Panc1 (cell line): ENCODE data around the gene CDCA7L. TPM values are rescaled to one million over a fixed set of nuclear protein-coding genes. Genes with fewer than 3 reads are reported as not detected.

Experiments
- ATAC-seq: fragments of 200-7000 bp; cut with Tn5 transposase; 2 replicates; pipeline ENCODE4 v1.9.1; 2020; ENCODE audit warnings: mild to moderate bottlenecking, moderate library complexity
- BruUV-seq: library from RNA; stranded (reverse); fragments of 400-500 nt; replicated peaks from 2 replicates; lab custom pipeline; 2021; lab: Mats Ljungman, UMichigan
- CTCF ChIA-PET: fragments of 300-600 bp; sonication (Branson Sonifier 250); formaldehyde crosslinking; loops from one replicate; lab custom pipeline; 2022; ENCODE audit warnings: antibody characterized with exemption; lab: Charles Lee
- POLR2A ChIA-PET: fragments of 300-600 bp; sonication (Branson Sonifier 250); formaldehyde crosslinking; loops from one replicate; lab custom pipeline; 2022; ENCODE audit warnings: antibody characterized with exemption; lab: Charles Lee
- DNase-seq: peaks from one replicate; pipeline ENCODE4 v3.0.0-alpha.2; 2010; ENCODE audit warnings: low read depth, low spot score
- H3K27ac ChIP-seq: 2 replicates; pipeline ENCODE4 v1.5.1; 2011; ENCODE audit warnings: mild to moderate bottlenecking, low read length, inconsistent platforms
- H3K27me3 ChIP-seq: fragments of 200-500 bp; sonication (Bioruptor generic); 2 replicates; pipeline ENCODE4 v1.6.0; 2014; ENCODE audit warnings: low read length, inconsistent platforms; ENCODE audit not compliant: control insufficient read depth, insufficient read depth
- H3K36me3 ChIP-seq: fragments of 200-500 bp; sonication (Bioruptor generic); 2 replicates; pipeline ENCODE4 v1.5.1; 2014; ENCODE audit warnings: inconsistent platforms, mild to moderate bottlenecking, low read length, moderate library complexity; ENCODE audit not compliant: control insufficient read depth, insufficient read depth
- H3K4me1 ChIP-seq: 2 replicates; pipeline ENCODE4 v1.5.1; 2011; ENCODE audit warnings: inconsistent platforms, mild to moderate bottlenecking, low read length, moderate library complexity; ENCODE audit not compliant: control insufficient read depth, insufficient read depth
- H3K4me3 ChIP-seq, 2 experiments: 2 replicates each; pipeline ENCODE4 v1.5.1; 2011 to 2012; ENCODE audit warnings: low read depth in 2 of 2, low read length in 2 of 2, mild to moderate bottlenecking in 2 of 2, inconsistent platforms in 1 of 2, moderate library complexity in 1 of 2
- H3K9me3 ChIP-seq: fragments of 200-500 bp; sonication (Bioruptor generic); 2 replicates; pipeline ENCODE4 v1.5.1; 2014; ENCODE audit warnings: low read depth, mild to moderate bottlenecking, inconsistent platforms, low read length, moderate library complexity; ENCODE audit not compliant: control insufficient read depth, insufficient read depth
- POLR2AphosphoS5 ChIP-seq: IDR thresholded peaks from 2 replicates; pipeline ENCODE4 v1.6.1; 2012; ENCODE audit warnings: mild to moderate bottlenecking, low read depth, low read length, moderate library complexity
- SIN3A ChIP-seq: IDR thresholded peaks from 2 replicates; pipeline ENCODE4 v1.6.1; 2012; ENCODE audit warnings: low read depth, mild to moderate bottlenecking, low read length, moderate library complexity, borderline replicate concordance; ENCODE audit not compliant: insufficient read depth
- TCF7L2 ChIP-seq: IDR thresholded peaks from 2 replicates; pipeline ENCODE4 v1.6.1; 2011; ENCODE audit warnings: mild to moderate bottlenecking, low read depth, low read length, inconsistent platforms
- in situ Hi-C: cut with HindIII; loops from 2 replicates; pipeline ENCODE4 v1.10.0; 2016; ENCODE audit warnings: low sequenced_read_pairs, low pct_unique_long_range_greater_than_20kb
- intact Hi-C: fragments of 100-400 bp; cut with micrococcal nuclease; formaldehyde crosslinking; loops from one replicate; pipeline ENCODE4 v1.10.0; 2022; ENCODE audit not compliant: unreplicated experiment
- total RNA-seq: library from RNA; stranded (reverse); gene quantifications from one replicate; pipeline ENCODE4 v1.2.1, GENCODE V29; 2021; ENCODE audit not compliant: unreplicated experiment
- TF ChIP-seq, protein P1 (sequence below), 2 experiments: IDR thresholded peaks; 2 replicates each; pipeline ENCODE4 v1.6.1; 2011 to 2012; ENCODE audit warnings: low read depth in 2 of 2, control low read depth in 1 of 2, low read length in 1 of 2, mild to moderate bottlenecking in 1 of 2, moderate library complexity in 1 of 2; ENCODE audit not compliant: insufficient read depth in 1 of 2
- TF ChIP-seq, protein P2 (sequence below): fragments of 450-650 bp; IDR thresholded peaks from 2 replicates; pipeline ENCODE4 v1.5.1; 2017; ENCODE audit warnings: mild to moderate bottlenecking

Gene CDCA7L
- total RNA-seq, 1 experiment from 2014 or later, result 46.1 TPM

DNA sequence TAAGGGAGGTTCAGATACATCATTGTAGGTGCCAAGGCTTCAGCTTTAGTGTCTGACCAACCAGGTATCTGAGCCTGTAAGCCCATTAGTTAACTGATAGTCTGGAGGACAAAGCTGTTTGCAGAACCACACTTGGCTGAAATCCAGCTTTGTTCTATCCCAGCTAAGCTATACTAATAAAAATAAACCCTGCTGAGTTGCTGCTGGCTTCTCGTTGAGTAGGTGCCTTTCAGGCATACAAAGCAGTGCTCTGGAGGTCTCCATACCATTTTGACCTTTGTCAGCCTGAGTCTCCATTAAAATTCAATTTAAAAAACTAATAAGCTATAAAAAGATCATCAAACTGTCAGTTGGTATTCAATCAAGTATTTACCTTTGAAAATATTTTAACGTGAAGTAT lies 22.0 kb downstream of the CDCA7L start:
- in situ Hi-C loops, result no loop called here
- CTCF ChIA-PET, result no interaction called here
- TF ChIP-seq POLR2AphosphoS5 (no peak), TCF7L2 (no peak)
- TF ChIP-seq, protein P1, sequence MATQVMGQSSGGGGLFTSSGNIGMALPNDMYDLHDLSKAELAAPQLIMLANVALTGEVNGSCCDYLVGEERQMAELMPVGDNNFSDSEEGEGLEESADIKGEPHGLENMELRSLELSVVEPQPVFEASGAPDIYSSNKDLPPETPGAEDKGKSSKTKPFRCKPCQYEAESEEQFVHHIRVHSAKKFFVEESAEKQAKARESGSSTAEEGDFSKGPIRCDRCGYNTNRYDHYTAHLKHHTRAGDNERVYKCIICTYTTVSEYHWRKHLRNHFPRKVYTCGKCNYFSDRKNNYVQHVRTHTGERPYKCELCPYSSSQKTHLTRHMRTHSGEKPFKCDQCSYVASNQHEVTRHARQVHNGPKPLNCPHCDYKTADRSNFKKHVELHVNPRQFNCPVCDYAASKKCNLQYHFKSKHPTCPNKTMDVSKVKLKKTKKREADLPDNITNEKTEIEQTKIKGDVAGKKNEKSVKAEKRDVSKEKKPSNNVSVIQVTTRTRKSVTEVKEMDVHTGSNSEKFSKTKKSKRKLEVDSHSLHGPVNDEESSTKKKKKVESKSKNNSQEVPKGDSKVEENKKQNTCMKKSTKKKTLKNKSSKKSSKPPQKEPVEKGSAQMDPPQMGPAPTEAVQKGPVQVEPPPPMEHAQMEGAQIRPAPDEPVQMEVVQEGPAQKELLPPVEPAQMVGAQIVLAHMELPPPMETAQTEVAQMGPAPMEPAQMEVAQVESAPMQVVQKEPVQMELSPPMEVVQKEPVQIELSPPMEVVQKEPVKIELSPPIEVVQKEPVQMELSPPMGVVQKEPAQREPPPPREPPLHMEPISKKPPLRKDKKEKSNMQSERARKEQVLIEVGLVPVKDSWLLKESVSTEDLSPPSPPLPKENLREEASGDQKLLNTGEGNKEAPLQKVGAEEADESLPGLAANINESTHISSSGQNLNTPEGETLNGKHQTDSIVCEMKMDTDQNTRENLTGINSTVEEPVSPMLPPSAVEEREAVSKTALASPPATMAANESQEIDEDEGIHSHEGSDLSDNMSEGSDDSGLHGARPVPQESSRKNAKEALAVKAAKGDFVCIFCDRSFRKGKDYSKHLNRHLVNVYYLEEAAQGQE (IDR thresholded peaks at IDR 0.05; ENCODE audit: insufficient read depth in 1 of 2, low read depth in 2 of 2, low read length in 1 of 2), result no peak
- Histone ChIP-seq H3K4me1 (peaks cover 13% of the 10 kb centered on the region; the same call in 1 of the 2 replicates), H3K27me3 (no peaks in the 10 kb centered on the region), H3K4me3 (no peak overlapping the region), H3K9me3 (no peaks in the 10 kb centered on the region), H3K36me3 (no peaks in the 10 kb centered on the region), H3K27ac (no peak overlapping the region)
- DNase-seq, result no peak
- ATAC-seq, result peak; percentile 76
- POLR2A ChIA-PET, result no interaction called here
- no TSS peak for BruUV-seq
- intact Hi-C loops, result no loop called here

DNA sequence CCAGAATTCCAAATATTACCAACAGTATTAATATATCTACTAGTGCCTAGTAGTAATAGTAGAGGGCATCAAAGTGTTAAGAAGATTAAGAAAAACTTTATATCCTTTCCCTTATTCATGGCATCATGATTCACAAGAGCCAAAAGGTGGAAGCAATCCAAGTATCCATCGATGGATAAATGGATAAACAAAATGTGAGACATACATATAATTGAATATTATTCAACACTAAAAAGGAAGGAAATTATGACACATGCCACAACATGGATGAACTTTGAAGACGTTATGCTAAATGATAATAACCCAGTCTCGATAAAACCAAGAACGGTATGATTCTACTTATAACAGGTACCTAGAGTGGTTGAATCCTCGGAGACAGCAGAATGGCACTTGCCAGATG lies 23.1 kb downstream of the CDCA7L start:
- no peak for TF ChIP-seq SIN3A
- TF ChIP-seq TCF7L2, result no peak
- TF ChIP-seq, protein P1 (IDR thresholded peaks at IDR 0.05; ENCODE audit: insufficient read depth in 1 of 2, low read depth in 2 of 2, low read length in 1 of 2), result no peak
- TF ChIP-seq, protein P2, sequence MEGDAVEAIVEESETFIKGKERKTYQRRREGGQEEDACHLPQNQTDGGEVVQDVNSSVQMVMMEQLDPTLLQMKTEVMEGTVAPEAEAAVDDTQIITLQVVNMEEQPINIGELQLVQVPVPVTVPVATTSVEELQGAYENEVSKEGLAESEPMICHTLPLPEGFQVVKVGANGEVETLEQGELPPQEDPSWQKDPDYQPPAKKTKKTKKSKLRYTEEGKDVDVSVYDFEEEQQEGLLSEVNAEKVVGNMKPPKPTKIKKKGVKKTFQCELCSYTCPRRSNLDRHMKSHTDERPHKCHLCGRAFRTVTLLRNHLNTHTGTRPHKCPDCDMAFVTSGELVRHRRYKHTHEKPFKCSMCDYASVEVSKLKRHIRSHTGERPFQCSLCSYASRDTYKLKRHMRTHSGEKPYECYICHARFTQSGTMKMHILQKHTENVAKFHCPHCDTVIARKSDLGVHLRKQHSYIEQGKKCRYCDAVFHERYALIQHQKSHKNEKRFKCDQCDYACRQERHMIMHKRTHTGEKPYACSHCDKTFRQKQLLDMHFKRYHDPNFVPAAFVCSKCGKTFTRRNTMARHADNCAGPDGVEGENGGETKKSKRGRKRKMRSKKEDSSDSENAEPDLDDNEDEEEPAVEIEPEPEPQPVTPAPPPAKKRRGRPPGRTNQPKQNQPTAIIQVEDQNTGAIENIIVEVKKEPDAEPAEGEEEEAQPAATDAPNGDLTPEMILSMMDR, result no peak
- no peak for TF ChIP-seq POLR2AphosphoS5
- ATAC-seq (no peak), DNase-seq (no peak)
- H3K9me3 ChIP-seq, result no peaks in the 10 kb centered on the region
- no peaks in the 10 kb centered on the region for H3K36me3 ChIP-seq
- no TSS peak for BruUV-seq
- H3K27me3 ChIP-seq, result no peaks in the 10 kb centered on the region
- ChIA-PET POLR2A (no interaction called here), CTCF (no interaction called here)
- no peak overlapping the region for H3K27ac ChIP-seq
- H3K4me1 ChIP-seq, result peaks cover 13% of the 10 kb centered on the region; the same call in 1 of the 2 replicates
- in situ Hi-C loops, result no loop called here
- intact Hi-C loops, result no loop called here
- no peak overlapping the region for H3K4me3 ChIP-seq
